A549 (cell line): Measurements from ENCODE around the gene ARPP21.

Source experiments
- E2F6 ChIP-seq: IDR thresholded peaks from 2 replicates; pipeline ENCODE4 v1.6.1; 2012; ENCODE audit warnings: low read depth, borderline replicate concordance
- EP300 ChIP-seq, 2 experiments: fragments of >200 bp; sonication (Bioruptor Twin); formaldehyde crosslinking; IDR thresholded peaks; 2 replicates in 1 of 2; 3 replicates in 1 of 2; pipeline ENCODE4 v1.6.1; 2016 to 2017
- MAX ChIP-seq: IDR thresholded peaks from 2 replicates; pipeline ENCODE4 v1.6.1; 2012
- POLR2A ChIP-seq: IDR thresholded peaks from 2 replicates; pipeline ENCODE4 v1.6.1; 2012; ENCODE audit warnings: mild to moderate bottlenecking, low read length
- RAD21 ChIP-seq, 2 experiments: fragments of >200 bp in 1 of 2; sonication (Bioruptor Twin) in 1 of 2; formaldehyde crosslinking in 1 of 2; IDR thresholded peaks in 1 of 2; conservative IDR thresholded peaks in 1 of 2; 2 replicates in 1 of 2; 3 replicates in 1 of 2; pipeline ENCODE4 v1.6.1; 2012 to 2018; ENCODE audit warnings: inconsistent platforms in 1 of 2
- RNF2 ChIP-seq: fragments of 200-600 bp; sonication (generic); IDR thresholded peaks from 2 replicates; pipeline ENCODE4 v1.6.1; 2016; ENCODE audit warnings: low read depth, mild to moderate bottlenecking, antibody characterized with exemption, moderate library complexity, borderline replicate concordance

- TF ChIP-seq EP300 (IDR thresholded peaks at IDR 0.05): no peak
- no peak for TF ChIP-seq RNF2
- no peak for TF ChIP-seq MAX
- no peak for TF ChIP-seq RAD21 (conservative IDR thresholded peaks at IDR 0.05 in 1 of 2, IDR thresholded peaks at IDR 0.05 in 1 of 2)
- no peak for TF ChIP-seq POLR2A
- TF ChIP-seq E2F6: no peak
These were observed 24.1 kb downstream of the ARPP21 start for GRCh38 chr3:35663471-35663870.
